Epithelial cell of esophagus (primary cell): ENCODE results near the gene ASXL2.
"Not testable (repeated sequence)": the region's sequence is repeated elsewhere in the genome, so short reads cannot be mapped to it uniquely, and the experiment has no call there.

Experiments
- DNase-seq: peaks from one replicate; pipeline ENCODE4 v3.0.0; 2010; ENCODE audit warnings: low read depth
- H3K4me3 ChIP-seq: 2 replicates; pipeline ENCODE4 v1.5.1; 2011; ENCODE audit warnings: mild to moderate bottlenecking, low read length, control low read depth
- TF ChIP-seq, protein P1 (sequence below): IDR thresholded peaks from 2 replicates; pipeline ENCODE4 v1.5.1; 2011; ENCODE audit warnings: low read depth, mild to moderate bottlenecking, low read length, control low read depth, inconsistent platforms; ENCODE audit not compliant: insufficient read depth; ENCODE audit errors: missing control alignments

The ASXL2 gene

DNA sequence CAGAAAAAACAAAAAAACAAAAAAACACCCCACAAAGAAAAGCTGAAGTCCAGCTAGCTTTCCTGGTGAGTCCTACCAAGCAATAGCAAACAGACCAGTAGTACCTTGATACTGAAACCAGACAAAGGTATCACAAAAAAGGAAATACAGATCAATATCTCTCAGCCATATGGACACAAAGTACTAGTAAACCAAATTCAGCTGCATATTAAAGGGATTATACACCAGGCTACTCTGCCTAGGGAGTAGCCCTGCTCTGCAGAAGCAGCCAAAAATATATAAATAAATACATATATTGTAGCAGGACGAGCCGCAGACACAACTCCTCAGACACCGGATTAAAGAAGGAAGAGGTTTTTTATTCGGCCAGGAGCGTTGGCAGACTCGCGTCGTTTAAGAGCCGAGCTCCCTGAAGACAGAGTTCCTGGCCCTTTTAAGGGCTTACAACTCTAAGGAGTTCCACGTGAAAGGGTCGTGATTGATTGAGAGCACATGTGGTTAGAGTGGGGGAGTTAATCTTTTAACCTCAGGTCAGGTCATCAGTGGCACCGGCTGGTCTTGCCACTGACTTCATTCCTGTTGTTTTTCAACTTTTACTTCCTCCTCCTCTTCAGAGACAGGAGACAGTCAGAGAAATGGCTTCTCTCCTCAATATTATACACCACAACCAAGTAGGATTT, 166.5 kb downstream of the ASXL2 start:
- TF ChIP-seq, protein P1, sequence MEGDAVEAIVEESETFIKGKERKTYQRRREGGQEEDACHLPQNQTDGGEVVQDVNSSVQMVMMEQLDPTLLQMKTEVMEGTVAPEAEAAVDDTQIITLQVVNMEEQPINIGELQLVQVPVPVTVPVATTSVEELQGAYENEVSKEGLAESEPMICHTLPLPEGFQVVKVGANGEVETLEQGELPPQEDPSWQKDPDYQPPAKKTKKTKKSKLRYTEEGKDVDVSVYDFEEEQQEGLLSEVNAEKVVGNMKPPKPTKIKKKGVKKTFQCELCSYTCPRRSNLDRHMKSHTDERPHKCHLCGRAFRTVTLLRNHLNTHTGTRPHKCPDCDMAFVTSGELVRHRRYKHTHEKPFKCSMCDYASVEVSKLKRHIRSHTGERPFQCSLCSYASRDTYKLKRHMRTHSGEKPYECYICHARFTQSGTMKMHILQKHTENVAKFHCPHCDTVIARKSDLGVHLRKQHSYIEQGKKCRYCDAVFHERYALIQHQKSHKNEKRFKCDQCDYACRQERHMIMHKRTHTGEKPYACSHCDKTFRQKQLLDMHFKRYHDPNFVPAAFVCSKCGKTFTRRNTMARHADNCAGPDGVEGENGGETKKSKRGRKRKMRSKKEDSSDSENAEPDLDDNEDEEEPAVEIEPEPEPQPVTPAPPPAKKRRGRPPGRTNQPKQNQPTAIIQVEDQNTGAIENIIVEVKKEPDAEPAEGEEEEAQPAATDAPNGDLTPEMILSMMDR: no peak
- H3K4me3 ChIP-seq: no peak overlapping the region
- no peak for DNase-seq

DNA sequence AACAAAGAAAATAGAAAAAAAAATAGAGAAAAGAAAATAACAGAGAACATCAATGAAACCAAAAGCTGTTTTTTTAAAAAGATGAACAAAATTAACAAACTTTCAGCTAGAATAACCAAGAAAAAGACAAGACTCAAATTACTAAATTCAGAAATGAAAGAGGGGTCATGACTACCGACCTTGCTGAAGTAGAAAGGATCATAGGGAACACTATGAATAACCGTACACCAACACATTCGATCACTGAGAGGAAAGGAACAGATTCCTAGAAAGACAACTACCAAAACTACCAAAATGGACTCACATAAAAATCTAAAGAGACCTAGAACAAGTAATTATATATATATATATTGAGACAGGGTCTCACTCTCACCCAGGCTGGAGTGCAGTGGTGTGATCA, 167.5 kb downstream of the ASXL2 start:
- TF ChIP-seq, protein P1: no peak
- DNase-seq: no peak
- no peak overlapping the region for H3K4me3 ChIP-seq

DNA sequence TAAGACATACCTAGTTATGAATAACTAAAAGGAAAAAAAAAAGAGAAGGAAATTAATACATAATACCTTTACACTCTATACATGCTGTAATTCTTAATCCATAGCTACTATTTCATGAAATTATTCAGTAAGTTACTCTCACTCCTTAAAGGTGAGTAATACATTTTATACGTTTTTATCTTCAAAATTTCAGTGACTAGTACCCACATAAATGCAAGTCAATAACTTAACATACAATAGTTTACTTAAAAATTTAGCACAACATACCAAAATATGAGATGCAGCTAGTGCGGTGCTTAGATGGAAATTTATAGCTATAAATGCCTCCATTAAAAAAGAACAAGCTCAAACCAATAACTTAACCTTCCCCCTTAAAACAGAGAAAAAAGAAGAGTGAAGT, 168.9 kb downstream of the ASXL2 start:
- no peak overlapping the region for H3K4me3 ChIP-seq
- no peak for DNase-seq
- TF ChIP-seq, protein P1: no peak

DNA sequence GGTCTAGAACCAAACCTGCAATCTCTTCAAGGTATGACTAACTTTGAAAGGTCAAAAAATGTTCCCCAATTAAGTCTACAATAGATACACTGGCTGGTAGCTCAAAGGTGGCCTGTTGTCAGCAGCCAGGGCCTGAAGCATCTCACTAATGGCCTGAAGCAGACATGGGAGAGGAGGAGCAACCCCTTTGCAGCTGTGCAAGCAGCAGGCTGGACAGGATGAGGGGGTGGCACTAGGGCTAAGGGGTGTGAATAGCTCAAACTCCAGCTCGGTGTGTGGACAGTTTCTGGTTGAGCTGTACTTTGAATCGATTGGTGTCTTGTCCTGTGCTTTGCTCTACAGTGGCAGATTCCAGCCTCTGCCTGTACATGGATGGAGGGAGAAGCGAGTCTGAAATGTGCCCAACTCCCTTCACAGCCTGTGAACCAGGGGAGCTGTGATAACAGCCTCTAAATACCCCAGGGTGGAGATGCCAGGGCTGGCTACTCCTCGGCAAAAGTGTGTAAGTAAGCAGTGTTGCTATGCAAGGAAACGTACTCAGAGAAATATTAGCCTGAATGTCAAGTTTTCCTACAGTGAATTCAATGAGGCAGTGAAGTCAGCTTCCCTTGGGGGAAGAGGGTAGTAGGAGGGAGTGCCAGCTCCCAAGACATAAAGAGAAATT, 170.2 kb downstream of the ASXL2 start:
- no peak overlapping the region for H3K4me3 ChIP-seq
- TF ChIP-seq, protein P1: no peak
- DNase-seq: no peak

DNA sequence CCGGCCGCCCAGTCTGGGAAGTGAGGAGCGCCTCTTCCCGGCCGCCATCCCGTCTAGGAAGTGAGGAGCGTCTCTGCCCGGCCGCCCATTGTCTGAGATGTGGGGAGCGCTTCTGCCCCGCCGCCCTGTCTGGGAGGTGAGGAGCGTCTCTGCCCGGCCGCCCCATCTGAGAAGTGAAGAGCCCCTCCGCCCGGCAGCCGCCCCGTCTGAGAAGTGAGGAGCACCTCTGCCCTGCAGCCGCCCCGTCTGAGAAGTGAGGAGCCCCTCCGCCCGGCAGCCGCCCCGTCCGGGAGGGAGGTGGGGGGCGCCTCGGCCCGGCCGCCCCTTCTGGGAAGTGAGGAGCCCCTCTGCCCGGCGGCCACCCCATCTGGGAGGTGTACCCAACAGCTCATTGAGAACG, 172.7 kb downstream of the ASXL2 start:
- not testable (repeated sequence) for DNase-seq, H3K4me3 ChIP-seq

DNA sequence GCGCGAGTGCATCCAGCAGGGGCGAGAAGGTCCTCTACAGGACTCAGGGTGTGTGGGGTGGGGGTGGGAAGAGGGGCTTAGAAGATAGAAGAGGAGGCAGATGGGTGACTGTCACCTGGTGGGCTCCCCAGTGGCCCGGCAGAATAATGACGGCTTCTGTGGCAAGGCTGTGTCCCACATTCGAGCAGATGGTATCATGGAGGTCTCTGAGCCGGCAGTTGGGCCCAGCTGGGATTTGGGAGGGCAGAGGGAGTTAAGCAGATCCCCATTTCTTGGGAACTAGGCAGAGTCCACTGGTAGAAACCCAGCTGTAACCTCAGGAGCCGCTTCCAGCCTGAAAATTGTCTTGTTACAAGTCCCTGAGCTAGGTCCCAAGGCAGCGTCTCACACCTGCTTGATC, 176.5 kb downstream of the ASXL2 start:
- H3K4me3 ChIP-seq: no peak overlapping the region
- TF ChIP-seq, protein P1: no peak
- DNase-seq: no peak

DNA sequence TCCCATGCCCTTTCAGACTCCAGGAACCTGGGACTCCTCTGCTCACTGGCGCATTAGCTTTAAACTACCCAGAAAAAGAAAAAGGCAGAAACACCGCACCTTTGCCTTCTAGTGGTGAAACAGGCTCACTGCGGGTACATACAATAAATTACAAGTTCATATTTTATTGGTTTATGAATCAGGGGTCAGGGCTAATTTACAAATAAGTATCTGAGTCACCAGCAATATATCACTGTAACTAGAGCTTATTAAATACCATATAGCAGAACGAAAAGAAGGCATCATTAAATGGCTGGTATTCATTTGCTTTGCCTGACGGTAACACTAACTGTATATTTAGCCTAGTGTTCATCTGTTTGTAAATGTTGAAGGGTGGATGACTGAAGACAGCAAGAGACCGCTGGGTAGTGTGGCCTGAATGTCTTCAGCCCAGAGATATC, 178.0 kb downstream of the ASXL2 start:
- DNase-seq: peak; percentile 63
- TF ChIP-seq, protein P1: peak; percentile 81
- H3K4me3 ChIP-seq: no peak overlapping the region
